RCC 7860 (cell line): Measurements from ENCODE around the gene GRHL1.

ENCODE experiments used
- DNase-seq: peaks from one replicate; pipeline ENCODE4 v3.0.0-alpha.2; 2015; ENCODE audit warnings: low spot score
- FAIRE-seq: peaks from 2 replicates; lab custom pipeline; 2012; peaks lifted over from hg19 to GRCh38; lab: Jason Lieb, UNC

The GRHL1 gene

GRCh38 chr2:9991829-9992273 lies 40.4 kb downstream of the GRHL1 start:
- no peak for FAIRE-seq
- peak; percentile 8 for DNase-seq

- no peak for FAIRE-seq
These were observed 41.1 kb downstream of the GRHL1 start for GRCh38 chr2:9992427-9993187.

GRCh38 chr2:9993488-9994165 lies 42.1 kb downstream of the GRHL1 start:
- FAIRE-seq, result no peak
- DNase-seq, result no peak

More at GRCh38 chr2:9992427-9993187, 41.1 kb downstream of the GRHL1 start:
- DNase-seq, result no peak

- FAIRE-seq, result no peak
- no peak for DNase-seq
These were observed 43.0 kb downstream of the GRHL1 start for GRCh38 chr2:9994462-9994861.

- DNase-seq, result no peak
- FAIRE-seq, result no peak
These were observed 43.6 kb downstream of the GRHL1 start for GRCh38 chr2:9995059-9995458.

- FAIRE-seq, result no peak
These were observed 44.8 kb downstream of the GRHL1 start for GRCh38 chr2:9996321-9996720.

GRCh38 chr2:9997936-9998335 lies 46.4 kb downstream of the GRHL1 start:
- DNase-seq, result no peak
- no peak for FAIRE-seq

More at GRCh38 chr2:9996321-9996720, 44.8 kb downstream of the GRHL1 start:
- DNase-seq, result no peak

- FAIRE-seq, result no peak
These were observed 47.6 kb downstream of the GRHL1 start for GRCh38 chr2:9998916-9999654.

GRCh38 chr2:9999693-10000092 lies 48.2 kb downstream of the GRHL1 start:
- FAIRE-seq (no peak), DNase-seq (no peak)

More at GRCh38 chr2:9998916-9999654, 47.6 kb downstream of the GRHL1 start:
- no peak for DNase-seq

GRCh38 chr2:10000541-10000940 lies 49.0 kb downstream of the GRHL1 start:
- DNase-seq, result no peak
- no peak for FAIRE-seq

GRCh38 chr2:10001586-10001985 lies 50.1 kb downstream of the GRHL1 start:
- FAIRE-seq (no peak), DNase-seq (no peak)

- no peak for FAIRE-seq
- no peak for DNase-seq
These were observed 50.6 kb downstream of the GRHL1 start for GRCh38 chr2:10002109-10002508.

- DNase-seq, result no peak
- FAIRE-seq, result no peak
These were observed 51.2 kb downstream of the GRHL1 start for GRCh38 chr2:10002681-10003080.

- FAIRE-seq, result no peak
- no peak for DNase-seq
These were observed 52.0 kb downstream of the GRHL1 start for GRCh38 chr2:10003206-10004125.

- FAIRE-seq (no peak), DNase-seq (no peak)
These were observed 52.9 kb downstream of the GRHL1 start for GRCh38 chr2:10004401-10004800.

- FAIRE-seq (no peak), DNase-seq (no peak)
These were observed 53.3 kb downstream of the GRHL1 start for GRCh38 chr2:10004836-10005235.

- no peak for FAIRE-seq
- DNase-seq, result no peak
These were observed 54.2 kb downstream of the GRHL1 start for GRCh38 chr2:10005461-10006235.

GRCh38 chr2:10006236-10007161 lies 55.0 kb downstream of the GRHL1 start:
- DNase-seq, result peak; percentile 22
- no peak for FAIRE-seq

- DNase-seq, result no peak
- no peak for FAIRE-seq
These were observed 55.9 kb downstream of the GRHL1 start for GRCh38 chr2:10007435-10007834.
